HepG2 (cell line): Measurements from ENCODE around the gene PARD3. TPM values are rescaled to one million over a fixed set of nuclear protein-coding genes. Genes with fewer than 3 reads are reported as not detected.

Experiments used
- ATAC-seq: fragments of 200-7000 bp; cut with Tn5 transposase; 3 replicates; pipeline ENCODE4 v1.9.1; 2020; ENCODE audit warnings: mild to moderate bottlenecking, moderate library complexity
- BruUV-seq: library from RNA; stranded (reverse); fragments of 400-500 nt; replicated peaks from 2 replicates; lab custom pipeline; 2021; lab: Mats Ljungman, UMichigan
- CTCF ChIA-PET: fragments of 300-600 bp; formaldehyde crosslinking; extraction: SDS; loops from one replicate; lab custom pipeline; 2021; ENCODE audit warnings: low total read pairs, inconsistent platforms, low intra/inter-chr PET ratio; lab: Yijun Ruan, JAX
- POLR2A ChIA-PET: fragments of 350-600 bp; sonication (Branson Sonifier 250); formaldehyde crosslinking; loops from one replicate; lab custom pipeline; 2020; ENCODE audit warnings: antibody characterized with exemption, inconsistent platforms; lab: Yijun Ruan, JAX
- DNase-seq: peaks from one replicate; pipeline ENCODE4 v3.0.0-alpha.2; 2015; ENCODE audit warnings: low spot score
- FAIRE-seq: peaks from 3 replicates; lab custom pipeline; 2011; peaks lifted over from hg19 to GRCh38; lab: Jason Lieb, UNC
- H2AFZ ChIP-seq: one replicate; pipeline ENCODE4 v1.6.1; 2011; ENCODE audit warnings: low read length, inconsistent platforms
- H3K27ac ChIP-seq: fragments of 300-600 bp; 3 replicates; pipeline ENCODE4 v1.8.0; 2011; ENCODE audit warnings: mixed run types, mild to moderate bottlenecking, mixed read lengths, low read length, inconsistent platforms; ENCODE audit not compliant: insufficient read depth; ENCODE audit errors: extremely low read length
- H3K27me3 ChIP-seq, 2 experiments: fragments of 200-600 bp in 1 of 2; 2 replicates in 1 of 2; 3 replicates in 1 of 2; pipeline versions ENCODE4 v1.6.0 to v1.8.0; 2011; ENCODE audit warnings: low read length in 2 of 2, mild to moderate bottlenecking in 2 of 2, moderate library complexity in 2 of 2, inconsistent platforms in 1 of 2; ENCODE audit not compliant: insufficient read depth in 2 of 2, control insufficient read depth in 1 of 2
- H3K36me3 ChIP-seq, 2 experiments: fragments of 200-600 bp in 1 of 2; replicated peaks in 1 of 2; 2 replicates in 1 of 2; 3 replicates in 1 of 2; pipeline versions ENCODE4 v1.5.1 to v1.8.0; 2011; ENCODE audit warnings: low read length in 2 of 2, inconsistent platforms in 1 of 2; ENCODE audit not compliant: insufficient read depth in 2 of 2, control insufficient read depth in 1 of 2
- H3K4me1 ChIP-seq: 2 replicates; pipeline ENCODE4 v1.5.1; 2012; ENCODE audit warnings: low read length, inconsistent platforms; ENCODE audit not compliant: insufficient read depth
- H3K4me2 ChIP-seq: 2 replicates; pipeline ENCODE4 v1.6.0; 2011; ENCODE audit warnings: low read depth, low read length, inconsistent platforms
- H3K4me3 ChIP-seq, 3 experiments: fragments of 200-600 bp in 1 of 3; sonication (generic), shearing (Covaris generic) in 1 of 3; replicated peaks in 1 of 3; 2 replicates each; pipeline ENCODE4 v1.5.1; 2011 to 2016; ENCODE audit warnings: low read length in 3 of 3, inconsistent platforms in 2 of 3, low read depth in 2 of 3, mild to moderate bottlenecking in 2 of 3, control low read depth in 1 of 3, mixed read lengths in 1 of 3; ENCODE audit not compliant: insufficient read depth in 1 of 3
- H3K79me2 ChIP-seq: one replicate; pipeline ENCODE4 v1.6.1; 2011; ENCODE audit warnings: low read length, inconsistent platforms; ENCODE audit not compliant: insufficient read depth
- H3K9ac ChIP-seq: 2 replicates; pipeline ENCODE4 v1.6.0; 2011; ENCODE audit warnings: mild to moderate bottlenecking, low read depth, low read length, inconsistent platforms; ENCODE audit not compliant: insufficient read depth
- H3K9me3 ChIP-seq: 2 replicates; pipeline ENCODE4 v1.5.1; 2012; ENCODE audit warnings: mild to moderate bottlenecking, low read length
- H4K20me1 ChIP-seq: 2 replicates; pipeline ENCODE4 v1.6.0; 2011; ENCODE audit warnings: inconsistent platforms, mild to moderate bottlenecking, low read length, moderate library complexity; ENCODE audit not compliant: insufficient read depth
- ATF1 ChIP-seq: IDR thresholded peaks from 2 replicates; pipeline ENCODE4 v1.6.1; 2016; ENCODE audit warnings: mild to moderate bottlenecking, control low read depth
- EHMT2 ChIP-seq: fragments of 200-600 bp; sonication (generic); IDR thresholded peaks from 2 replicates; pipeline ENCODE4 v1.7.0; 2017; ENCODE audit warnings: antibody characterized with exemption, low read depth, low read length, borderline replicate concordance
- HOXD1 ChIP-seq: sonication (generic); formaldehyde crosslinking; IDR thresholded peaks from 2 replicates; pipeline ENCODE4 v1.5.0; 2020; ENCODE audit warnings: missing genetic modification reagents
- MXD3 ChIP-seq: IDR thresholded peaks from 2 replicates; pipeline ENCODE4 v1.6.1; 2016; ENCODE audit warnings: mild to moderate bottlenecking, missing biosample characterization, missing genetic modification reagents
- NCOA2 ChIP-seq: sonication (generic); formaldehyde crosslinking; IDR thresholded peaks from 2 replicates; pipeline ENCODE4 v1.8.0; 2022; ENCODE audit warnings: inconsistent platforms
- RXRA ChIP-seq: sonication (generic); formaldehyde crosslinking; IDR thresholded peaks from 2 replicates; pipeline ENCODE4 v1.5.1; 2020; ENCODE audit warnings: missing genetic modification reagents
- SOX13 ChIP-seq, 3 experiments: fragments of 450-650 bp in 1 of 3; sonication (generic) in 1 of 3; formaldehyde crosslinking in 1 of 3; IDR thresholded peaks in 2 of 3; conservative IDR thresholded peaks in 1 of 3; 2 replicates each; pipeline versions ENCODE4 v1.5.0 to v1.6.1; 2016 to 2020; ENCODE audit warnings: antibody characterized with exemption in 1 of 3, mild to moderate bottlenecking in 1 of 3, missing compliant biosample characterization in 1 of 3, missing genetic modification reagents in 1 of 3, moderate library complexity in 1 of 3
- SP4 ChIP-seq: sonication (generic); formaldehyde crosslinking; IDR thresholded peaks from 2 replicates; pipeline ENCODE4 v1.8.1; 2023; ENCODE audit warnings: mild to moderate bottlenecking, missing genetic modification reagents
- TEAD2 ChIP-seq: sonication (generic); formaldehyde crosslinking; IDR thresholded peaks from 2 replicates; pipeline ENCODE4 v1.9.0; 2021; ENCODE audit warnings: missing genetic modification reagents
- ZFP82 ChIP-seq: sonication (generic); formaldehyde crosslinking; IDR thresholded peaks from 2 replicates; pipeline ENCODE4 v1.5.1; 2020; ENCODE audit warnings: mild to moderate bottlenecking, missing genetic modification reagents, borderline replicate concordance
- ZFP90 ChIP-seq: sonication (generic); formaldehyde crosslinking; IDR thresholded peaks from 2 replicates; pipeline ENCODE4 v1.8.0; 2022; ENCODE audit warnings: missing genetic modification reagents, mild to moderate bottlenecking, inconsistent platforms, borderline replicate concordance
- ZNF136 ChIP-seq: sonication (generic); formaldehyde crosslinking; IDR thresholded peaks from 2 replicates; pipeline ENCODE4 v1.8.1; 2022; ENCODE audit warnings: low read depth, mild to moderate bottlenecking, moderate library complexity, missing genetic modification reagents
- ZNF235 ChIP-seq: sonication (generic); formaldehyde crosslinking; IDR thresholded peaks from 2 replicates; pipeline ENCODE4 v1.8.1; 2023; ENCODE audit warnings: mild to moderate bottlenecking, missing genetic modification reagents, borderline replicate concordance
- ZNF484 ChIP-seq: sonication (generic); formaldehyde crosslinking; IDR thresholded peaks from 2 replicates; pipeline ENCODE4 v1.5.1; 2020; ENCODE audit warnings: mild to moderate bottlenecking, low read depth, missing genetic modification reagents, borderline replicate concordance
- WGBS: methylation state at CpG from one replicate; pipeline ENCODE4 v1.1.6; 2017; ENCODE audit warnings: low lambda C conversion rate; 5-methylcytosine and 5-hydroxymethylcytosine counted together
- in situ Hi-C: cut with HindIII; loops from 2 replicates; pipeline ENCODE4 v1.10.0; 2017; ENCODE audit warnings: low pct_unique_long_range_greater_than_20kb; ENCODE audit not compliant: extremely low pct_ligation_motif_present
- intact Hi-C: fragments of 100-400 bp; cut with micrococcal nuclease; formaldehyde crosslinking; loops from one replicate; pipeline ENCODE4 v1.10.0; 2022; ENCODE audit not compliant: unreplicated experiment
- polyA plus RNA-seq, 8 experiments: library from polyadenylated mRNA; depleted of rRNA in 3 of 8; stranded (reverse) in 7 of 8; unstranded in 1 of 8; fragments of >200 nt; fragmentation: Illumina TruSeq in 4 of 8; extraction: Trizol in 4 of 8; gene quantifications; 2 replicates each; pipeline versions ENCODE4 v1.2.1 to v1.2.3, GENCODE V29; 2011 to 2016; ENCODE audit warnings: low read depth in 4 of 8, missing spikeins in 1 of 8, mixed read lengths in 1 of 8; ENCODE audit not compliant: insufficient read depth in 1 of 8
- total RNA-seq, 5 experiments: library from RNA; depleted of rRNA; stranded (reverse); fragments of >200 nt; fragmentation: Illumina TruSeq; extraction: Trizol; gene quantifications; 2 replicates each; pipeline ENCODE4 v1.2.3, GENCODE V29; 2016; ENCODE audit warnings: low read depth in 1 of 5
- TF ChIP-seq, protein P1 (sequence below): sonication (generic); formaldehyde crosslinking; IDR thresholded peaks from 2 replicates; pipeline ENCODE4 v1.5.1; 2020; ENCODE audit warnings: mild to moderate bottlenecking, missing genetic modification reagents, borderline replicate concordance
- TF ChIP-seq, protein P2 (sequence below): sonication (generic); formaldehyde crosslinking; IDR thresholded peaks from 2 replicates; pipeline ENCODE4 v1.4.0; 2020; ENCODE audit warnings: mild to moderate bottlenecking, missing genetic modification reagents

PARD3 gene
- total and polyA plus RNA-seq, 2 of the 13 experiments (the other 11 are each of a cell fraction or from before 2014, with no cell fraction given) = 40.9 to 60.0 TPM

GRCh38 chr10:34599026-34599795, 215.9 kb downstream of the PARD3 start (continued):
- TF ChIP-seq, protein P1, sequence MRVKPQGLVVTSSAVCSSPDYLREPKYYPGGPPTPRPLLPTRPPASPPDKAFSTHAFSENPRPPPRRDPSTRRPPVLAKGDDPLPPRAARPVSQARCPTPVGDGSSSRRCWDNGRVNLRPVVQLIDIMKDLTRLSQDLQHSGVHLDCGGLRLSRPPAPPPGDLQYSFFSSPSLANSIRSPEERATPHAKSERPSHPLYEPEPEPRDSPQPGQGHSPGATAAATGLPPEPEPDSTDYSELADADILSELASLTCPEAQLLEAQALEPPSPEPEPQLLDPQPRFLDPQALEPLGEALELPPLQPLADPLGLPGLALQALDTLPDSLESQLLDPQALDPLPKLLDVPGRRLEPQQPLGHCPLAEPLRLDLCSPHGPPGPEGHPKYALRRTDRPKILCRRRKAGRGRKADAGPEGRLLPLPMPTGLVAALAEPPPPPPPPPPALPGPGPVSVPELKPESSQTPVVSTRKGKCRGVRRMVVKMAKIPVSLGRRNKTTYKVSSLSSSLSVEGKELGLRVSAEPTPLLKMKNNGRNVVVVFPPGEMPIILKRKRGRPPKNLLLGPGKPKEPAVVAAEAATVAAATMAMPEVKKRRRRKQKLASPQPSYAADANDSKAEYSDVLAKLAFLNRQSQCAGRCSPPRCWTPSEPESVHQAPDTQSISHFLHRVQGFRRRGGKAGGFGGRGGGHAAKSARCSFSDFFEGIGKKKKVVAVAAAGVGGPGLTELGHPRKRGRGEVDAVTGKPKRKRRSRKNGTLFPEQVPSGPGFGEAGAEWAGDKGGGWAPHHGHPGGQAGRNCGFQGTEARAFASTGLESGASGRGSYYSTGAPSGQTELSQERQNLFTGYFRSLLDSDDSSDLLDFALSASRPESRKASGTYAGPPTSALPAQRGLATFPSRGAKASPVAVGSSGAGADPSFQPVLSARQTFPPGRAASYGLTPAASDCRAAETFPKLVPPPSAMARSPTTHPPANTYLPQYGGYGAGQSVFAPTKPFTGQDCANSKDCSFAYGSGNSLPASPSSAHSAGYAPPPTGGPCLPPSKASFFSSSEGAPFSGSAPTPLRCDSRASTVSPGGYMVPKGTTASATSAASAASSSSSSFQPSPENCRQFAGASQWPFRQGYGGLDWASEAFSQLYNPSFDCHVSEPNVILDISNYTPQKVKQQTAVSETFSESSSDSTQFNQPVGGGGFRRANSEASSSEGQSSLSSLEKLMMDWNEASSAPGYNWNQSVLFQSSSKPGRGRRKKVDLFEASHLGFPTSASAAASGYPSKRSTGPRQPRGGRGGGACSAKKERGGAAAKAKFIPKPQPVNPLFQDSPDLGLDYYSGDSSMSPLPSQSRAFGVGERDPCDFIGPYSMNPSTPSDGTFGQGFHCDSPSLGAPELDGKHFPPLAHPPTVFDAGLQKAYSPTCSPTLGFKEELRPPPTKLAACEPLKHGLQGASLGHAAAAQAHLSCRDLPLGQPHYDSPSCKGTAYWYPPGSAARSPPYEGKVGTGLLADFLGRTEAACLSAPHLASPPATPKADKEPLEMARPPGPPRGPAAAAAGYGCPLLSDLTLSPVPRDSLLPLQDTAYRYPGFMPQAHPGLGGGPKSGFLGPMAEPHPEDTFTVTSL = no peak
- no peak for TF ChIP-seq EHMT2

DNA sequence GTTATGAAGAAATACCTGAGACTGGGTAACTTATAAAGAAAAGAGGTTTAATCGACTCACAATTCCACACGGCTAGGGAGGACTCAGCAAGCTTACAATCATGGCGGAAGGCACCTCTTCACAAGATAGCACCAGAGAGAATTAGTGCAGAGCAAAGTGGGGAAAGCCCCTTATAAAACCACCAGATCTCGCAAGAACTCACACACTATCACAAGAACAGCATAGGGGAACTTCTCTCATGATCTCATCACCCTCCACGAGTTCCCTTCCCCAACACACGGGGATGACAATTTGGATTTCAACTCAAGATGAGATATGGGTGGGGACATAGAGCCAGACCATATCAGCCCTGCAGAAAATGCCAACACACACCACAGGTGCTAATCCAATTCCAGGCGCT, 218.7 kb downstream of the PARD3 start:
- in situ Hi-C loops (no loop called here), intact Hi-C loops (no loop called here)
- Histone ChIP-seq H3K4me3 (no peak overlapping the region), H3K79me2 (peaks cover 28% of the 10 kb centered on the region), H3K27ac (no peak overlapping the region), H3K4me1 (no peaks in the 10 kb centered on the region), H3K27me3 (no peaks in the 10 kb centered on the region), H3K9me3 (no peaks in the 10 kb centered on the region), H2AFZ (no peak overlapping the region), H3K36me3 (no peaks in the 10 kb centered on the region; a peak in 1 of 5 replicates), H3K9ac (no peak overlapping the region), H4K20me1 (0 out of 2 replicates have a peak, but pooled peaks cover 2% of the 10 kb centered on the region), H3K4me2 (no peak overlapping the region)
- no TSS peak for BruUV-seq
- 96% methylated on average over 7 of the region's 7 CpGs for WGBS
- ChIA-PET POLR2A (no interaction called here), CTCF (no interaction called here)
- FAIRE-seq = no peak
- DNase-seq = no peak
- no peak for ATAC-seq
- TF ChIP-seq NCOA2 (CRISPR knock-in tag) = no peak
- TF ChIP-seq, protein P2, sequence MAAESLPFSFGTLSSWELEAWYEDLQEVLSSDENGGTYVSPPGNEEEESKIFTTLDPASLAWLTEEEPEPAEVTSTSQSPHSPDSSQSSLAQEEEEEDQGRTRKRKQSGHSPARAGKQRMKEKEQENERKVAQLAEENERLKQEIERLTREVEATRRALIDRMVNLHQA (CRISPR knock-in tag) = no peak
- TF ChIP-seq ZNF484 (CRISPR knock-in tag) = no peak
- no peak for TF ChIP-seq SOX13 (IDR thresholded peaks at IDR 0.05)
- TF ChIP-seq SOX13 (CRISPR knock-in tag; conservative IDR thresholded peaks at IDR 0.05 in 1 of 2, IDR thresholded peaks at IDR 0.05 in 1 of 2) = no peak
- no peak for TF ChIP-seq HOXD1 (CRISPR knock-in tag)
- TF ChIP-seq ZFP82 (CRISPR knock-in tag) = no peak
- no peak for TF ChIP-seq ZFP90 (CRISPR knock-in tag)
- no peak for TF ChIP-seq MXD3 (CRISPR knock-in tag)
- no peak for TF ChIP-seq RXRA (CRISPR knock-in tag)
- TF ChIP-seq ZNF235 (CRISPR knock-in tag) = no peak
- TF ChIP-seq ZNF136 (CRISPR knock-in tag) = no peak
- TF ChIP-seq SP4 = no peak
- TF ChIP-seq ATF1 = no peak
- TF ChIP-seq TEAD2 = no peak
